Peyer's patch (tissue), 4 donors: Measurements from ENCODE around the gene SNX6. TPM values are rescaled to one million over a fixed set of nuclear protein-coding genes. Genes with fewer than 3 reads are reported as not detected.
A peak's percentile ranks its signal among the peaks of the same experiment; 100 is the strongest.

Experiments used
- DNase-seq, 3 donors: peaks; one replicate each; pipeline ENCODE4 v3.0.0-alpha.2; 2017 to 2019
- H3K27ac ChIP-seq, 4 donors: fragments of 200-600 bp; sonication (generic); one replicate each; pipeline ENCODE4 v1.5.1; 2016 to 2019
- H3K27me3 ChIP-seq, 2 donors: fragments of 200-600 bp; sonication (generic); one replicate each; pipeline ENCODE4 v1.5.1; 2019
- H3K36me3 ChIP-seq, 3 donors: fragments of 200-600 bp; sonication (generic); one replicate each; pipeline ENCODE4 v1.5.1; 2016 to 2019
- H3K4me1 ChIP-seq, 4 donors: fragments of 200-600 bp; sonication (generic); one replicate each; pipeline ENCODE4 v1.5.1; 2016 to 2019
- H3K4me3 ChIP-seq, 4 donors: fragments of 200-600 bp; sonication (generic); 1 replicate in 3 of 4; 2 replicates in 1 of 4; pipeline ENCODE4 v1.5.1; 2016 to 2019; ENCODE audit warnings: mild to moderate bottlenecking in 1 of 4
- H3K9me3 ChIP-seq, 4 donors: fragments of 200-600 bp; sonication (generic); one replicate each; pipeline ENCODE4 v1.5.1; 2016 to 2019; ENCODE audit warnings: mild to moderate bottlenecking in 1 of 4
- POLR2A ChIP-seq, 2 donors: fragments of 450-650 bp; IDR thresholded peaks; one replicate each; pipeline ENCODE4 v1.5.1; 2017; ENCODE audit warnings: antibody characterized with exemption in 2 of 2, mild to moderate bottlenecking in 2 of 2, moderate library complexity in 2 of 2
- total RNA-seq, 4 donors: library from RNA; depleted of rRNA; stranded (reverse); fragments of >200 nt; gene quantifications; one replicate each; pipeline ENCODE4 v1.1.0, GENCODE V29; 2016
- TF ChIP-seq, protein P1 (sequence below), 6 experiments: fragments of 450-650 bp in 4 of 6; fragments of 200-600 bp in 2 of 6; sonication (generic) in 1 of 6; IDR thresholded peaks; one replicate each; pipeline ENCODE4 v1.5.1; 2017 to 2019; ENCODE audit warnings: antibody characterized with exemption in 6 of 6, mild to moderate bottlenecking in 3 of 6, moderate library complexity in 1 of 6

SNX6 gene
- 10 to 100 TPM; 46.8 to 90.2 (median 64.9) TPM for total RNA-seq

GRCh38 chr14:34629657-34630529, at the start of gene SNX6:
SNX6 (minus strand) TSS chr14:34630148; CDS start chr14:34630116, 32 bp downstream.
- Histone ChIP-seq H3K36me3 (peaks cover 0 to 10% (median 0%) of the 10 kb centered on the region in 3 donors), H3K4me3 (peak within 1 kb of the TSS; percentile 74 to 100 (median 95)), H3K27me3 (no peaks in the 10 kb centered on the region), H3K9me3 (no peaks in the 10 kb centered on the region), H3K4me1 (peaks cover 0 to 8% (median 0%) of the 10 kb centered on the region in 4 donors), H3K27ac (peak within 1 kb of the TSS; percentile 86 to 98 (median 94))
- peak; percentile 77 to 91 (median 88) for DNase-seq
- TF ChIP-seq, protein P1, sequence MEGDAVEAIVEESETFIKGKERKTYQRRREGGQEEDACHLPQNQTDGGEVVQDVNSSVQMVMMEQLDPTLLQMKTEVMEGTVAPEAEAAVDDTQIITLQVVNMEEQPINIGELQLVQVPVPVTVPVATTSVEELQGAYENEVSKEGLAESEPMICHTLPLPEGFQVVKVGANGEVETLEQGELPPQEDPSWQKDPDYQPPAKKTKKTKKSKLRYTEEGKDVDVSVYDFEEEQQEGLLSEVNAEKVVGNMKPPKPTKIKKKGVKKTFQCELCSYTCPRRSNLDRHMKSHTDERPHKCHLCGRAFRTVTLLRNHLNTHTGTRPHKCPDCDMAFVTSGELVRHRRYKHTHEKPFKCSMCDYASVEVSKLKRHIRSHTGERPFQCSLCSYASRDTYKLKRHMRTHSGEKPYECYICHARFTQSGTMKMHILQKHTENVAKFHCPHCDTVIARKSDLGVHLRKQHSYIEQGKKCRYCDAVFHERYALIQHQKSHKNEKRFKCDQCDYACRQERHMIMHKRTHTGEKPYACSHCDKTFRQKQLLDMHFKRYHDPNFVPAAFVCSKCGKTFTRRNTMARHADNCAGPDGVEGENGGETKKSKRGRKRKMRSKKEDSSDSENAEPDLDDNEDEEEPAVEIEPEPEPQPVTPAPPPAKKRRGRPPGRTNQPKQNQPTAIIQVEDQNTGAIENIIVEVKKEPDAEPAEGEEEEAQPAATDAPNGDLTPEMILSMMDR (IDR thresholded peaks at IDR 0.05), result no peak
- TF ChIP-seq POLR2A (IDR thresholded peaks at IDR 0.05), result peak; percentile 51 to 64

GRCh38 chr14:34678735-34679134, 48.8 kb upstream of the SNX6 start:
- no peak for DNase-seq
- H3K4me1 ChIP-seq, result no peaks in the 10 kb centered on the region
- H3K27ac ChIP-seq, result no peak overlapping the region
- no peaks in the 10 kb centered on the region for H3K36me3 ChIP-seq
- no peaks in the 10 kb centered on the region for H3K9me3 ChIP-seq
- TF ChIP-seq, protein P1 (IDR thresholded peaks at IDR 0.05), result no peak
- no peak for TF ChIP-seq POLR2A (IDR thresholded peaks at IDR 0.05)
- no peaks in the 10 kb centered on the region for H3K27me3 ChIP-seq
- H3K4me3 ChIP-seq, result no peak overlapping the region

- Histone ChIP-seq H3K27ac (no peak overlapping the region), H3K9me3 (no peaks in the 10 kb centered on the region), H3K4me3 (no peak overlapping the region), H3K4me1 (no peaks in the 10 kb centered on the region), H3K36me3 (no peaks in the 10 kb centered on the region), H3K27me3 (no peaks in the 10 kb centered on the region)
- no peak for DNase-seq
- TF ChIP-seq, protein P1 (IDR thresholded peaks at IDR 0.05), result no peak
- TF ChIP-seq POLR2A (IDR thresholded peaks at IDR 0.05), result no peak
Observed at GRCh38 chr14:34678306-34678705, 48.4 kb upstream of the SNX6 start.

- Histone ChIP-seq H3K27ac (no peak overlapping the region), H3K36me3 (no peaks in the 10 kb centered on the region), H3K4me1 (no peaks in the 10 kb centered on the region), H3K9me3 (no peaks in the 10 kb centered on the region), H3K4me3 (no peak overlapping the region), H3K27me3 (no peaks in the 10 kb centered on the region)
- no peak for DNase-seq
- TF ChIP-seq POLR2A (IDR thresholded peaks at IDR 0.05), result no peak
- TF ChIP-seq, protein P1 (IDR thresholded peaks at IDR 0.05), result no peak
Observed at GRCh38 chr14:34676516-34677211, 46.7 kb upstream of the SNX6 start.

- TF ChIP-seq, protein P1 (IDR thresholded peaks at IDR 0.05), result no peak
- Histone ChIP-seq H3K36me3 (no peaks in the 10 kb centered on the region), H3K4me3 (no peak overlapping the region), H3K27me3 (no peaks in the 10 kb centered on the region), H3K27ac (no peak overlapping the region), H3K9me3 (no peaks in the 10 kb centered on the region), H3K4me1 (no peaks in the 10 kb centered on the region)
- DNase-seq, result no peak
Observed at GRCh38 chr14:34673702-34674101, 43.8 kb upstream of the SNX6 start.
